AG04450 (cell line): ENCODE measurements around the gene CCDC34. TPM values are rescaled to one million over a fixed set of nuclear protein-coding genes. Genes with fewer than 3 reads are reported as not detected.

Experiments used
- CTCF ChIA-PET: fragments of 300-600, 350-600 bp; formaldehyde crosslinking; extraction: SDS; loops from one replicate; lab custom pipeline; 2022; ENCODE audit warnings: antibody characterized with exemption, inconsistent platforms; lab: Charles Lee
- POLR2A ChIA-PET: fragments of 350-600 bp; formaldehyde crosslinking; extraction: SDS; loops from one replicate; lab custom pipeline; 2021; ENCODE audit warnings: antibody characterized with exemption, inconsistent platforms; lab: Yijun Ruan, JAX
- DNase-seq: peaks from one replicate; pipeline ENCODE4 v3.0.0-alpha.2; 2011; ENCODE audit warnings: low read depth, low spot score
- H3K27ac ChIP-seq: one replicate; pipeline ENCODE4 v1.5.1; 2012; ENCODE audit warnings: low read depth, low read length, control low read depth
- H3K27me3 ChIP-seq: one replicate; pipeline ENCODE4 v1.6.0; 2012; ENCODE audit warnings: low read length; ENCODE audit not compliant: control insufficient read depth, insufficient read depth
- H3K4me3 ChIP-seq: 2 replicates; pipeline ENCODE4 v1.5.1; 2011; ENCODE audit warnings: mild to moderate bottlenecking, low read depth, low read length, control low read depth
- H3K9me3 ChIP-seq: 2 replicates; pipeline ENCODE4 v1.5.1; 2012; ENCODE audit warnings: low read length; ENCODE audit not compliant: control insufficient read depth, insufficient read depth
- CTCF ChIP-seq: IDR thresholded peaks from 2 replicates; pipeline ENCODE4 v1.5.1; 2011; ENCODE audit warnings: low read depth, low read length, control low read depth, inconsistent platforms
- polyA minus RNA-seq: library from RNA; depleted of rRNA, polyadenylated mRNA; stranded (reverse); fragments of >200 nt; gene quantifications from 2 replicates; pipeline ENCODE4 v1.2.3, GENCODE V29; 2011; rRNA and poly(A)+ RNA removed
- polyA plus RNA-seq: library from polyadenylated mRNA; depleted of rRNA; stranded (reverse); fragments of >200 nt; gene quantifications from 2 replicates; pipeline ENCODE4 v1.2.3, GENCODE V29; 2011; rRNA removed

Gene CCDC34
- polyA plus RNA-seq (3.1 and 3.9 TPM in 2 replicates), polyA minus RNA-seq (0.83 and 1.4 TPM in 2 replicates)

- CTCF ChIA-PET = interaction anchor here (0.6 to 1.7 kb wide), 2 partner anchors 22 to 123 kb away, joined by 3 to 5 read pairs; no protein-coding TSS in a partner anchor
- Histone ChIP-seq H3K27me3 (no peaks in the 10 kb centered on the region), H3K9me3 (no peaks in the 10 kb centered on the region), H3K4me3 (peak within 1 kb of the TSS; percentile 85), H3K27ac (peak within 1 kb of the TSS; percentile 32)
- no peak for TF ChIP-seq CTCF
- DNase-seq = peak; percentile 82
- POLR2A ChIA-PET = interaction anchor here (0.5 kb wide), 2 partner anchors 14 to 167 kb away, joined by 4 read pairs; no protein-coding TSS in a partner anchor
These were observed at the start of gene CCDC34 for GRCh38 chr11:27362749-27363575. CCDC34 (minus strand) TSS chr11:27363215; CDS start chr11:27363194, 21 bp downstream.

GRCh38 chr11:27412192-27412691 is 49.2 kb upstream of the CCDC34 start:
- Histone ChIP-seq H3K27me3 (no peaks in the 10 kb centered on the region), H3K4me3 (no peak overlapping the region), H3K9me3 (no peaks in the 10 kb centered on the region), H3K27ac (no peak overlapping the region)
- TF ChIP-seq CTCF = no peak
- ChIA-PET CTCF (interaction anchor here (1.4 kb wide), 1 partner anchor 73 kb away, joined by 4 read pairs; no protein-coding TSS in a partner anchor), POLR2A (no interaction called here)
- DNase-seq = no peak

- ChIA-PET CTCF (no interaction called here), POLR2A (no interaction called here)
- Histone ChIP-seq H3K4me3 (no peak overlapping the region), H3K27me3 (no peaks in the 10 kb centered on the region), H3K27ac (no peak overlapping the region), H3K9me3 (no peaks in the 10 kb centered on the region)
- no peak for DNase-seq
- TF ChIP-seq CTCF = no peak
These were observed 48.3 kb upstream of the CCDC34 start for GRCh38 chr11:27411328-27411727.

GRCh38 chr11:27410272-27410671 is 47.3 kb upstream of the CCDC34 start:
- H3K27me3 ChIP-seq = no peaks in the 10 kb centered on the region
- no peaks in the 10 kb centered on the region for H3K9me3 ChIP-seq
- no peak overlapping the region for H3K27ac ChIP-seq
- no peak for DNase-seq
- ChIA-PET POLR2A (no interaction called here), CTCF (interaction anchor here (0.6 kb wide), 1 partner anchor 75 kb away, joined by 4 read pairs; no protein-coding TSS in a partner anchor)
- H3K4me3 ChIP-seq = no peak overlapping the region
- TF ChIP-seq CTCF = no peak

GRCh38 chr11:27409742-27410141 is 46.7 kb upstream of the CCDC34 start:
- Histone ChIP-seq H3K27ac (no peak overlapping the region), H3K9me3 (no peaks in the 10 kb centered on the region), H3K27me3 (no peaks in the 10 kb centered on the region), H3K4me3 (no peak overlapping the region)
- TF ChIP-seq CTCF = no peak
- DNase-seq = no peak
- CTCF ChIA-PET = interaction anchor here (0.6 kb wide), 2 partner anchors 75 to 76 kb away, joined by 3 to 4 read pairs; no protein-coding TSS in a partner anchor
- POLR2A ChIA-PET = no interaction called here
